KMS-11 (cell line): ENCODE results near the gene GHRH.

ENCODE experiments used
- H2AFZ ChIP-seq: fragments of 200-600 bp; sonication (generic); 2 replicates; pipeline ENCODE4 v1.6.1; 2016; ENCODE audit warnings: antibody characterized with exemption, mixed run types, low read depth
- H3K27ac ChIP-seq: fragments of 200-600 bp; sonication (generic); 2 replicates; pipeline ENCODE4 v1.6.1; 2016; ENCODE audit warnings: mild to moderate bottlenecking, mixed run types
- H3K27me3 ChIP-seq: fragments of 200-600 bp; sonication (generic); 2 replicates; pipeline ENCODE4 v1.6.1; 2017; ENCODE audit warnings: mild to moderate bottlenecking, low read depth, mixed run types, moderate library complexity; ENCODE audit not compliant: insufficient read depth
- H3K36me3 ChIP-seq: fragments of 200-600 bp; sonication (generic); 2 replicates; pipeline ENCODE4 v1.6.1; 2017; ENCODE audit warnings: mild to moderate bottlenecking, mixed run types; ENCODE audit not compliant: insufficient read depth
- H3K4me1 ChIP-seq: fragments of 200-600 bp; sonication (generic); 2 replicates; pipeline ENCODE4 v1.6.1; 2016; ENCODE audit warnings: mild to moderate bottlenecking, low read depth, mixed run types; ENCODE audit not compliant: poor library complexity, severe bottlenecking
- H3K4me2 ChIP-seq: fragments of 200-600 bp; sonication (generic); 2 replicates; pipeline ENCODE4 v1.7.0; 2016; ENCODE audit warnings: mild to moderate bottlenecking, mixed run types
- H3K4me3 ChIP-seq: fragments of 200-600 bp; sonication (generic); IDR thresholded peaks from 2 replicates; pipeline ENCODE4 v1.6.1; 2017; ENCODE audit warnings: low read depth, low read length, mixed read lengths; ENCODE audit not compliant: insufficient read depth
- H3K79me2 ChIP-seq: fragments of 200-600 bp; sonication (generic); 2 replicates; pipeline ENCODE4 v1.6.1; 2016; ENCODE audit warnings: low read depth, mixed run types; ENCODE audit not compliant: insufficient read depth
- H3K9ac ChIP-seq: fragments of 200-600 bp; sonication (generic); 2 replicates; pipeline ENCODE4 v1.6.1; 2016; ENCODE audit warnings: mild to moderate bottlenecking, mixed run types
- H4K20me1 ChIP-seq: fragments of 200-600 bp; sonication (generic); 2 replicates; pipeline ENCODE4 v1.6.1; 2016; ENCODE audit warnings: mild to moderate bottlenecking, mixed run types; ENCODE audit not compliant: insufficient read depth
- CTCF ChIP-seq: fragments of 200-600 bp; sonication (generic); conservative IDR thresholded peaks from 2 replicates; pipeline ENCODE4 v1.6.1; 2017; ENCODE audit warnings: low read depth, mild to moderate bottlenecking, antibody characterized with exemption, low read length, moderate library complexity, mixed read lengths

Gene GHRH

GRCh38 chr20:37218976-37219375, 42.6 kb downstream of the GHRH start:
- Histone ChIP-seq H3K4me1 (peaks cover 19% of the 10 kb centered on the region), H4K20me1 (no peaks in the 10 kb centered on the region), H3K36me3 (peaks cover 19% of the 10 kb centered on the region; the same call in 1 of the 2 replicates), H3K4me2 (no peak overlapping the region), H3K27ac (no peak overlapping the region), H2AFZ (no peak overlapping the region), H3K4me3 (no peak overlapping the region), H3K9ac (no peak overlapping the region), H3K79me2 (no peaks in the 10 kb centered on the region; the same call in 1 of the 2 replicates), H3K27me3 (no peaks in the 10 kb centered on the region)
- no peak for TF ChIP-seq CTCF

- peaks cover 14% of the 10 kb centered on the region; the same call in 1 of the 2 replicates for H3K36me3 ChIP-seq
- no peak overlapping the region for H3K9ac ChIP-seq
- H3K4me2 ChIP-seq = no peak overlapping the region
- no peaks in the 10 kb centered on the region for H4K20me1 ChIP-seq
- peaks cover 19% of the 10 kb centered on the region for H3K4me1 ChIP-seq
- no peaks in the 10 kb centered on the region; the same call in 1 of the 2 replicates for H3K79me2 ChIP-seq
- H3K4me3 ChIP-seq = no peak overlapping the region
- no peak overlapping the region for H2AFZ ChIP-seq
- H3K27ac ChIP-seq = no peak overlapping the region
- no peak for TF ChIP-seq CTCF
- no peaks in the 10 kb centered on the region for H3K27me3 ChIP-seq
These were observed 43.2 kb downstream of the GHRH start for GRCh38 chr20:37218441-37218840.

- H3K4me1 ChIP-seq = no peaks in the 10 kb centered on the region
- no peak for TF ChIP-seq CTCF
- no peak overlapping the region for H3K27ac ChIP-seq
- no peaks in the 10 kb centered on the region for H3K79me2 ChIP-seq
- no peak overlapping the region for H3K9ac ChIP-seq
- no peak overlapping the region for H2AFZ ChIP-seq
- 0 out of 2 replicates have a peak, but pooled peaks cover 4% of the 10 kb centered on the region for H4K20me1 ChIP-seq
- no peak overlapping the region for H3K4me2 ChIP-seq
- peaks cover 33% of the 10 kb centered on the region; the same call in 1 of the 2 replicates for H3K36me3 ChIP-seq
- no peak overlapping the region for H3K4me3 ChIP-seq
- H3K27me3 ChIP-seq = no peaks in the 10 kb centered on the region
These were observed 51.8 kb downstream of the GHRH start for GRCh38 chr20:37209661-37210314.

GRCh38 chr20:37209193-37209592, 52.4 kb downstream of the GHRH start:
- Histone ChIP-seq H3K4me2 (no peak overlapping the region), H4K20me1 (0 out of 2 replicates have a peak, but pooled peaks cover 4% of the 10 kb centered on the region), H3K4me1 (no peaks in the 10 kb centered on the region), H3K9ac (no peak overlapping the region), H3K4me3 (no peak overlapping the region), H3K36me3 (peaks cover 33% of the 10 kb centered on the region; the same call in 1 of the 2 replicates), H3K79me2 (peaks cover 2% of the 10 kb centered on the region; the same call in 1 of the 2 replicates), H3K27me3 (no peaks in the 10 kb centered on the region), H2AFZ (no peak overlapping the region), H3K27ac (no peak overlapping the region)
- TF ChIP-seq CTCF = no peak
